Globus pallidus (tissue), 1 donor: ENCODE data around the gene CCL13.

Source experiments
- DNase-seq: peaks from one replicate; pipeline ENCODE4 v3.0.0-alpha.2; 2015; ENCODE audit warnings: low spot score

CCL13 gene

DNA sequence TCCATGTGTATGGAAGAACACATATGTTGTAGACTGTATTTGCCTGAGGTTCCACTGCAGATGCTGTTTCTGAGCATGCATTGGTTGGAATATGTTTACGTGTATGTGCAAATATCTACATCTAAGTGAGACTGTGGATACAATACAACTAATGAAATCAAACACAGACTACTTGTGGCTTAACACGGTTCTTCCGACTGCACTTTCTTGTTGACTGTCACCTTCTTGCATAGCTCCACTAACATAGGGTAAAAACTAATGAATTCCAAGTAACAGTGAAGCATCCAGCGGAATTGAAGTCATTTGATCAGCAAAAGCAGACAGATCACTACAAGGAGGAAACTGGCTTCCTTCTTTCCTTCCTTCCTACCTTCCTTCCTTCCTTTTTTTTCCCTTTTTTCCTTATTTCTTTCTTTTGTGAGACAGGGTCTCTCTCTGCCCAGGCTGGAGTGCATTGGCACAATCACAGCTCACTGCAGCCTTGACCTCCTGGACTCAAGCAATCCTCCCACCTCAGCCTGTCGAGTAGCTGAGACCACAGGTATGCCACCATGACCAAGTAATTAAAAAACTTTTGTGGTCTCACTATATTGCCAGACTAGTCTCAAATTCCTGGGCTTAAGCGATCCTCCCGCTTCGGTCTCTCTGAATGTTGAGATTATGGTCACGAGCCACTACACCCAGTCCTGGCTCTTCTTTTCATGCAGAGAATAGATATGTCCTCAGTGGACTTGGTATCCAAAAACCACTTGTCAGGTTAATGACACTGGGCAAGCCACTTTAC lies 28.7 kb downstream of the CCL13 start:
- DNase-seq = no peak

DNA sequence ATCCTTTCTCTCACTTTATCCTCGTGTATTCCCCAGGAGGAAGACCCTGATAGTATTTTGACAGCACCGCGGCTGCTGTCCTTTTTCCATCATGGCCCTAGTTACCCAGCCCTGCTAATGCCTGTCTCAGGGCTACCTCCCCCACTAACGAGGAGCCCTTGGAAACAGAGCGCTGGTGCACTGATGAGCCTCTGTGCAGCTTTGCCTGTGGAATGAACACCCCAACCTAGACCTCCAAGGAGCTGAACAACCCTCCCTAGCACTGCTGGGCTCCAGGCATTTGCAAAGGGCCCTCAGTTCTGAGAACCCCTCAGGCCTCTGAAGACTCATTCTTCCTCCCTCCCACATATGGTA lies 30.0 kb downstream of the CCL13 start:
- no peak for DNase-seq

DNA sequence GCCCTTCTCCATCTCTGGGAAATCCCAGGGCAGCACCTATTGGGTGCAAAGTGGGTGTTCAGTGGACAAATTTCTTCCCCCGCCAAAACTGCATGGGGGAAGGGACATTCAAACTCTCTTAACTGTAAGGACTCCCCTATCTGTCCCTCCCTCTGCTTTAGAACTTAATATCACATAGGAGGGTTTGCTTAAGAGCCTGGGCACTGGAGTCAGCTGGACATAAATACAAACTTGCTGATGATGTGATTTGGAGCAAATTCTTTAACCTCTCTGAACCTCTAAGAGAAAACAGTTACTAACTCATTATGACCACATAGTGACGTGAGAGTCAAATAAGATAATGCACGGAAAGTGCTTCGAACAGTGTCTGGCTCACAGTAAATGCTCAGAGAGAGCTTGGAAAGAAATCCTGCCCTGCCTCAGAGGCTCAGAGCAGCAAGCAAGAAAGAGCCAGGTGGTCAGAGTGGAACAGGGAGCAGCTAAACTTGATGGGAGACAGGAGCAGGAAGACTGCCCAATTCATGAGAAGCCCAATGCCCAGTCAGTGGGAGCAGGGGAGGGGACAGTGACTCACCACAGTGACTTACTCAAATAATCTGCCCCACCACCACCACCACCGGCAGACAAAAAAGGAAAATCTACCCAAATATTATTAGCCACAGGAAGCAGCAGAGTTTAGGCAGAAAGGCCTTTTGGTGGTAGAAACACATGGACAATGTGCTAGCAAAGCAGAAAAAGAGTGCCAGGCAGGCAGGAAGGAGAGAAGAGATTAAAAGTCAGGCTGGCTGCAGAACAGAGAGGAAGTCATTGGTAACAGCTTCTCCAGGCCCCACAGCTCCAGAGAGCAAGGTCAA lies 30.6 kb downstream of the CCL13 start:
- peak; percentile 46 for DNase-seq

DNA sequence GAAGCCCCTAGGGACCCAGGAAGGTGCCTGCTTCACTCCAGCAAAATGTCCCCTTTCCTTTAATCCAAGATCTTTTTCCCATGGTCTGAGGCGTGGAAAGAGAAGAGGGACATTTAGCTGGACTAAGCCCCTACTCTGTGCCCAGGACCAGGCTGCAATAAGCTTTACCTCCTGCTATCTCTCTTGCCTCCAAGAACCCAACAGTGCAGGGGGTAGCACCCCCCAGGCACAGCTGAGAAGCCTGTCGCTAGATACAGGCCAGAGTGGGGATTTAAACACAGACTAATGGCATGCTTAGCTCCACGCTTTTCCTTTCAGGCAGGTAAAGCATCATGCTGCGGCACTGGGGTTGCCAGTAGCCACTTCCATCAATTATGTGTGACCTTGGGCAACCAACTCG lies 31.3 kb downstream of the CCL13 start:
- no peak for DNase-seq

DNA sequence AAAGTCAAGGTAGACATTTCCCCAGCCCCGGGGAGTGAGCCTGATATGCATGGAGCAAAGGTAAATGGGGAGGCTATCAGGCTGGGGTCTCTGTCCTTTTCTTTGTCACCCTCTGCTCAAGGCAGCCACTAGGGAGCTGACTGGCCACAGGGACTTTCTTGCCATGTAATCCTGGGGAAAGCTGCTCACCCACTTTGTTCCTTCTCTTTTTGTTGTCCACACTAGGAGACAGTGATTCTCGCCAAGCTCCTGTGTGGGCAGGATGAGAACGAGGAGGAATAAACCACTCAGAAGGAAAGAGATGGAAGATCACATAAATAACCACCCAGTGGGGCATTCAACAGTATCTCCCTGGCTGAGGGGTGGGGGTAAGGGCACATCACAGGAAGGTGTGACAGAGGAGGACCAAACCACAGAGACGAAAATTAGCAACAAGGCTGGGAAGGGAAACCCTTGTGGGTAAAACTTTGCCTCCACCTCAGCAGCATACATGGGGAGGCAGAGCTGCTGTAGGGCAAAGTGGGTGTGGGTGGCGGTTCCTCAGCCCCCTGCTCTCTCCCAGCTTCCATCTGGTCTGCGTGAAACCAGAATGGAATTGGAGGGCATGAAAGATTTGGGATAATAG lies 33.0 kb downstream of the CCL13 start:
- no peak for DNase-seq

DNA sequence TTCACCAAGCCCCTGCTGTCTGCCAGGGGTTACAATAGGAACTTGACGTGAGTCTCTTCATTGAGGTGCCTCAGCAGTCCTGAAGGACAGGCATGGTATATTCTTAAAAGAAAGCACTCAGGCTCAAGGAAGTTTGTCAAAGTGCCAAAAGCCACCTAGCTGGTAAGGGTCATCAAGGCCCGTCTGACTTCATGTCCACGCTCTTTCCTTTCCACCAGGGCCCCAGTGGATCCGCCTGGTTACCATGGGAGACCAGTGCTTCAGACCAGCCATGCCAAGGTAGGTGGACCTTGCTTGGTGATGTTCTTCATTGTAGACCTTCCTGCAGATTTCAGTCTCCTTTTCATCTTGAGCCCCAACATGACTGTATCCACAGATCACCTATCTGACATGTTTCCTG lies 34.4 kb downstream of the CCL13 start:
- no peak for DNase-seq

DNA sequence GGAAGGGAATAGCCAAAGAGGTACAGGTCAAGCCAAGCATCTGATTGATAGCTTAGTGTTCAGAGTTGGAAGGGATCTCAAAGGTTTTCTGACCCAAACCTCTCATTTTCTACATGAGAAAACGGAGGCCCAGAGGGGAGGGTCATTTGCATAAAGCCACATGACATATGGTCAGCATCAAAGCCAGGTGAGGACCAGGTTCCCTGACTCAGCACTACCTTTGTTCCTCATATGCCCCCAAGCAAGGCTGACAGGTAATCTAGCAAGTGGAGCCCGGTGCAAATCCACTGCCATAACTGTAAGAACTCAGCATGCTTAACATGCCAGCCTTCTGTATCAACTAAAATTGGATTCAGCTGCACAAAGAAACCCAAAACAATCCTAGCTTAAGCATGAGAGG lies 35.0 kb downstream of the CCL13 start:
- no peak for DNase-seq

DNA sequence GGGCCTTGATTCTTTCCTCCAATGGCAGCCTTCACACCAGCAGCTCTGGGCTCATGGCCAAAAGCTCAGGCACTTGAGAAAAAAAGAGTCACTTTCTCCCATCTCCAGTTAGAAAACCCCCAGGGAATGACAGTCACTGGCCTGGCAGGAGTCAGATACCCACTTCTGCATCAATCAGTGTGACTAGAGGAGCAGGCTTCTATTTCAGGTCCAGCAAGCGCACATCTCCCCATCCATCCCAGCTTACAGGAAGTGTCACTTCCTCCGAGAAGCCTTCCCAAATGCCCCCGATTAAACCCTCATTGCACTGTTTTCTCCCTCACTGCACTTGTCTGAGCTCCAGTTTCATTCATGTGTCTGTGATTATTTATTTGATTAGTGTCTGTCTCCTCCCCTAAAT lies 37.1 kb downstream of the CCL13 start:
- DNase-seq = no peak

DNA sequence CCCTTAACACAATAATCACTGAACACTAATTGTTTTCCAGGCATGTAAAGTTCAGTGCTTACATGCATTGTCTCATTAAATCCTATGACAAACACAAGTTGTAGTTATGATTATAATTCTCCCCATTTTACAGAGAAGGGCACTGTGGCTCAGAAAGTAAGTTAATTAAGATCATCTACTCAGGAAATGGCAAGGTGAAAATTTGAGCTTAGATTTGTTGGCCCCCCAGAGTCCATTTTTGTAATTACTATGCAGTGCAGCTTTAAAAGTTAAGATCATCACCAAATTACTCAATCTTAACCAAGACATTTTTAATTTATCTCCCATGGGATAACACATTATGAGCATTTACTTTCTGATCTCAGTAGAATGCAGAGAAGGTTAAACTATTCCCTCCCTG lies 41.0 kb downstream of the CCL13 start:
- no peak for DNase-seq

DNA sequence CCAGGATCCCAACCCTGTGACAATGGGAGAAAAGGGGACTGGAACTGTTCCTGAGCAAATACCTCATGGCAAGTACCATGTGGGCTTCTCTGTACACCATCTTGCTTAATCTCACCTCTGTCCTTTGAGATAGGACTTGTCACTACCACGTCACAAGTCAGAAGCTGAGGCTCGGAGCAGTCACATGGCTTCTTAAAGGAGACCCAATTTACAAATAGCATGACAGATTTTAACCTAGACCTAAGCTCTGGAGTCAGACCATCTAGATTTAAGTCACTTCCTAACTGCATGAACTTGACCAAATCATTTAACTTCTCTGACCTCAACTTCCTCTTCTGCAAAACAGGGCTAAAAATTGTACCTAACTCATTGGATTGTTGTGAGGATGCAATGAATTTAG lies 42.7 kb downstream of the CCL13 start:
- DNase-seq = peak; percentile 42

DNA sequence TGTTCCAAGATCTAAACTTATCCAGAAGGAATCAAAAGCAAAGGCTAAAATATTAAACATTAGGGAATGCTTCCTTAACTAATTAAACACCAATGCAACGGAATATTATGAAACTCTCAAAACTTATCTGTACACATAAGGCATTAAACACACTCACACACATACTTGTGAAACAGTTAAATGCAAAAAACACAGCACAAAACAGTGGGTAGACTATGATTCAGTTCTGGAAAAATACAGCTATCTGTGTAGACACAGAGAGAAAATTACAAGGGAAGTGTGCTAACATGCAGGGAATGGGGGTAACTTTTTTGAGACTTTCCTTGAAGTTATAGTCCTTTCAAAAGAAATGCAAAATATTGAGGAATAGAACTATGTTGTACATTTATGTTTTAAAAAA lies 43.4 kb downstream of the CCL13 start:
- no peak for DNase-seq

DNA sequence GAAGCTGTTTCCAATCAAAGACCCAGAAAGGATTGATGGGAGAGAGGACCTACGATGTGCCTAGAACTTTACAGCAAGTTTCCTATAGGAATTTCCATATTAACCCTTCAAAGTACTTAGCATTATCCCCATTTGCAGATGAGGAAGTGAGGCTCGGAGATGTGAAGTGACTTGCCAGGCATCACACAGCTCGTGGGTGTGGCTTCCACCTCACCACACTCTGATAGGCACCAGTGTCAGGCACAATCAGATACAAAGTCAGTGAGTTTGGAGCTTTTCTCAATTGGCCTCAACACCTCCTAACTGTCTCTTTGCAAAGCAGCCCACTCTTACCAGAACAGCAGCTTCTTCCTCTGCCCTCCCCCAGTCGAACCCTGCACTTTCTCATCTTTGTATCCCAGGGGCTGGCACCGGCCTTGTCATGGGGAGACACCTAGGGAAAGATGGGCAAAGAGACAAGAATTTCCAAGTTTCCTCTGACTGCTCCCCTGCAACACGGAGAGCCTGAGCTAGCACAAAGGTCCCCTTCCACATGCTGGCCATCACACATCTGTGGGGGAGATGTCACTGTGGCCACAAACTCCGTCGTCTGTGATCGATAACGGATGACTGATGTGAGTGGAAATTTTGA lies 44.1 kb downstream of the CCL13 start:
- no peak for DNase-seq

DNA sequence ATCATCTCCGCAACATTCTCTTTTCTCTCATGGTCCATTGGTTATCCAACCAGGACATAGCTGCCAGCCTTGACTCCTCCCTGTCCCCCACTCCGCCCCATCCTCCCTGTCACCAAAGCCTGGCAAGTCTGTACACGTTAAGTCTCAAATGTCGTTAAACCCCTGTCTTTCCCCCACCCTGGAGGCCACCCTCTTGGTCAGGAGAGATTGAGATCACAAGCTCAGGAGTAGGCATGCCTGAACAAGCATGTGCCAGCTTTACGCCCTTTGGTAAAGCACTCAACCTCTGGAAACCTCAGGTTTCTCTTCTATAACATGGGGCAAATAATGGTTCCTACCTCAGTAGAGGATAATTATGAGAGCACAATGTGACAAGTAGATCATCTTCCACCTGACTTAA lies 44.9 kb downstream of the CCL13 start:
- no peak for DNase-seq

DNA sequence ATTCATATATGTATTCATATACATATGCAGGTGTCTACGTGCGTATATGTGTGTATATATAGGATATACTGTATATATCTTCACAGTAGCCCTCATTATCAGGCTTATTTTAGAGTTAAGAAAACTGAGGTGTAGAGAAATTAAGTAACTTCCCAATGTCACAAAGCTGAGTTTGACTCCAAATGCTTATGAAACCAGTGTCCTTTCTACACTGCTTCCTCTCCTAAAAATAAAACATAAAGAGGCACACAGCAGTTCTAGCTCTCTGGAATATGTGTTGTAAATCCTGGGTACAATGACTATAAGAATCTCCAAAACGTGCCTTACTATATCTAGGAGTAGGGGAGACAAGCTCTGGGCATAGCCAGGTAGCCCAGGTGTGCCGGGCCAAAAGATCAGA lies 46.7 kb downstream of the CCL13 start:
- no peak for DNase-seq

DNA sequence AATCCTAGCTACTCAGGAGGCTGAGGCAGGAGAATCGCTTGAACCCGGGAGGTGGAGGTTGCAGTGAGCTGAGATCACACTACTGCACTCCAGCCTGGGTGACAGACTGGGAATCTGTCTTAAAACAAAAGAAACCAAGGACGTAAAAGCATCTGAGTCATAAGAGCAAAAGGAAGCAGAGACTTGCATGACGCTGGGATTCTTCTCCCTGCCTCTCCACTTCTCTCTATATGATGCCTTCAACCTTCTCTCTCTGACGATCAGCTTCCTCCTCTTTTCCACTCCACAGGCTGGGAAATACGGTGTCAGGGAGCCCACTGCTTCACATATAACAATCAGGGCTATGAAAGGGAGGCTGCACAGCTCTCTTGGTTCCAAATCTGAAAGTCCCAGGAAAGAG lies 49.9 kb downstream of the CCL13 start:
- DNase-seq = no peak
